Stomach smooth muscle (tissue), 2 donors: Measurements from ENCODE around the gene ESRRG.

ENCODE experiments used
- H3K27ac ChIP-seq: one replicate; pipeline ENCODE4 v1.7.0; 2013; ENCODE audit warnings: mild to moderate bottlenecking, low read length, inconsistent platforms
- H3K27me3 ChIP-seq, 2 donors: one replicate each; pipeline ENCODE4 v1.7.0; 2013; ENCODE audit warnings: low read length in 2 of 2; ENCODE audit not compliant: insufficient read depth in 2 of 2, control insufficient read depth in 1 of 2
- H3K36me3 ChIP-seq, 2 donors: one replicate each; pipeline ENCODE4 v1.7.0; 2013; ENCODE audit warnings: low read length in 2 of 2; ENCODE audit not compliant: control insufficient read depth in 2 of 2, insufficient read depth in 2 of 2
- H3K4me1 ChIP-seq: one replicate; pipeline ENCODE4 v1.7.0; 2013; ENCODE audit warnings: low read length; ENCODE audit not compliant: control insufficient read depth, insufficient read depth
- H3K4me3 ChIP-seq, 2 donors: one replicate each; pipeline ENCODE4 v1.7.0; 2013; ENCODE audit warnings: low read length in 2 of 2
- H3K9ac ChIP-seq, 2 donors: one replicate each; pipeline ENCODE4 v1.7.0; 2013; ENCODE audit warnings: low read length in 2 of 2, mild to moderate bottlenecking in 1 of 2
- H3K9me3 ChIP-seq, 2 donors: one replicate each; pipeline ENCODE4 v1.7.0; 2013; ENCODE audit warnings: low read length in 2 of 2; ENCODE audit not compliant: control insufficient read depth in 2 of 2
- donor health status: healthy.
- donor health status: Pancreatic carcinoma.

Gene ESRRG

GRCh38 chr1:216740331-216740730 lies 17.1 kb upstream of the ESRRG start:
- no peaks in the 10 kb centered on the region for H3K9me3 ChIP-seq
- H3K27me3 ChIP-seq, result no peaks in the 10 kb centered on the region
- no peak overlapping the region for H3K9ac ChIP-seq
- H3K4me1 ChIP-seq, result no peaks in the 10 kb centered on the region
- no peaks in the 10 kb centered on the region for H3K36me3 ChIP-seq
- H3K27ac ChIP-seq, result no peak overlapping the region
- H3K4me3 ChIP-seq, result no peak overlapping the region

GRCh38 chr1:216739793-216740192 lies 16.6 kb upstream of the ESRRG start:
- Histone ChIP-seq H3K9me3 (no peaks in the 10 kb centered on the region), H3K4me1 (no peaks in the 10 kb centered on the region), H3K36me3 (no peaks in the 10 kb centered on the region), H3K27ac (no peak overlapping the region), H3K9ac (no peak overlapping the region), H3K27me3 (no peaks in the 10 kb centered on the region), H3K4me3 (no peak overlapping the region)

GRCh38 chr1:216732121-216732520 lies 8.9 kb upstream of the ESRRG start:
- no peaks in the 10 kb centered on the region for H3K27me3 ChIP-seq
- H3K9ac ChIP-seq, result no peak overlapping the region
- no peaks in the 10 kb centered on the region for H3K36me3 ChIP-seq
- no peak overlapping the region for H3K27ac ChIP-seq
- H3K4me3 ChIP-seq, result no peak overlapping the region
- H3K4me1 ChIP-seq, result no peaks in the 10 kb centered on the region
- H3K9me3 ChIP-seq, result no peaks in the 10 kb centered on the region

GRCh38 chr1:216731562-216731961 lies 8.3 kb upstream of the ESRRG start:
- H3K9ac ChIP-seq, result no peak overlapping the region
- no peak overlapping the region for H3K4me3 ChIP-seq
- H3K27ac ChIP-seq, result no peak overlapping the region
- H3K9me3 ChIP-seq, result no peaks in the 10 kb centered on the region
- no peaks in the 10 kb centered on the region for H3K36me3 ChIP-seq
- no peaks in the 10 kb centered on the region for H3K27me3 ChIP-seq
- no peaks in the 10 kb centered on the region for H3K4me1 ChIP-seq

GRCh38 chr1:216726435-216726834 lies 3.2 kb upstream of the ESRRG start:
- Histone ChIP-seq H3K27me3 (peaks cover 0 to 2% of the 10 kb centered on the region in 2 donors), H3K9ac (no peak overlapping the region), H3K36me3 (no peaks in the 10 kb centered on the region), H3K4me3 (no peak overlapping the region), H3K27ac (no peak overlapping the region), H3K4me1 (no peaks in the 10 kb centered on the region), H3K9me3 (no peaks in the 10 kb centered on the region)

- Histone ChIP-seq H3K4me3 (peak overlapping the region; percentile 62 to 74), H3K9ac (no peak overlapping the region), H3K4me1 (no peaks in the 10 kb centered on the region), H3K36me3 (no peaks in the 10 kb centered on the region), H3K27me3 (peaks cover 0 to 2% of the 10 kb centered on the region in 2 donors), H3K9me3 (no peaks in the 10 kb centered on the region), H3K27ac (no peak overlapping the region)
Measured at GRCh38 chr1:216722821-216723220, 408 bp downstream of the ESRRG start.

GRCh38 chr1:216721863-216722262 lies 1.4 kb downstream of the ESRRG start:
- Histone ChIP-seq H3K9ac (no peak overlapping the region), H3K27ac (no peak overlapping the region), H3K27me3 (peaks cover 0 to 2% of the 10 kb centered on the region in 2 donors), H3K36me3 (no peaks in the 10 kb centered on the region), H3K4me1 (no peaks in the 10 kb centered on the region), H3K9me3 (no peaks in the 10 kb centered on the region), H3K4me3 (no peak overlapping the region)

- H3K27me3 ChIP-seq, result peaks cover 0 to 2% of the 10 kb centered on the region in 2 donors
- H3K9ac ChIP-seq, result no peak overlapping the region
- H3K9me3 ChIP-seq, result no peaks in the 10 kb centered on the region
- no peaks in the 10 kb centered on the region for H3K36me3 ChIP-seq
- no peak overlapping the region for H3K4me3 ChIP-seq
- H3K4me1 ChIP-seq, result no peaks in the 10 kb centered on the region
- H3K27ac ChIP-seq, result no peak overlapping the region
Measured at GRCh38 chr1:216721062-216721461, 2.2 kb downstream of the ESRRG start.

- Histone ChIP-seq H3K4me1 (no peaks in the 10 kb centered on the region), H3K36me3 (no peaks in the 10 kb centered on the region), H3K4me3 (no peak overlapping the region), H3K9me3 (no peaks in the 10 kb centered on the region), H3K9ac (no peak overlapping the region), H3K27ac (no peak overlapping the region), H3K27me3 (no peaks in the 10 kb centered on the region)
Measured at GRCh38 chr1:216711712-216712111, 11.5 kb downstream of the ESRRG start.

GRCh38 chr1:216710598-216711333 lies 12.5 kb downstream of the ESRRG start:
- Histone ChIP-seq H3K27me3 (no peaks in the 10 kb centered on the region), H3K9me3 (no peaks in the 10 kb centered on the region), H3K9ac (no peak overlapping the region), H3K4me1 (no peaks in the 10 kb centered on the region), H3K36me3 (no peaks in the 10 kb centered on the region), H3K27ac (no peak overlapping the region), H3K4me3 (no peak overlapping the region)

- Histone ChIP-seq H3K36me3 (no peaks in the 10 kb centered on the region), H3K9me3 (no peaks in the 10 kb centered on the region), H3K4me3 (no peak overlapping the region), H3K4me1 (no peaks in the 10 kb centered on the region), H3K27me3 (no peaks in the 10 kb centered on the region), H3K27ac (no peak overlapping the region), H3K9ac (no peak overlapping the region)
Measured at GRCh38 chr1:216710055-216710454, 13.2 kb downstream of the ESRRG start.
